Activated CD4-positive, CD25-positive, alpha-beta regulatory T cell treated with anti-CD3 and anti-CD28 coated beads, Interleukin-2, amount 50 U/mL, for 72 hours (primary cell): ENCODE data around the gene GABPA.
A peak's percentile ranks its signal among the peaks of the same experiment; 100 is the strongest.
"Not testable (repeated sequence)": the region's sequence is repeated elsewhere in the genome, so short reads cannot be mapped to it uniquely, and the experiment has no call there.

Experiments
- DNase-seq: peaks from one replicate; pipeline ENCODE4 v3.0.0; 2021

Gene GABPA

GRCh38 chr21:25742900-25743299 is 8.1 kb downstream of the GABPA start:
- DNase-seq, result no peak

GRCh38 chr21:25744854-25745253 is 10.1 kb downstream of the GABPA start:
- no peak for DNase-seq

GRCh38 chr21:25750085-25750484 is 15.3 kb downstream of the GABPA start:
- no peak for DNase-seq

- no peak for DNase-seq
Measured at GRCh38 chr21:25752416-25752815, 17.6 kb downstream of the GABPA start.

- no peak for DNase-seq
Measured at GRCh38 chr21:25756190-25756932, 21.6 kb downstream of the GABPA start.

GRCh38 chr21:25757531-25757930 is 22.8 kb downstream of the GABPA start:
- DNase-seq, result no peak

GRCh38 chr21:25759573-25759972 is 24.8 kb downstream of the GABPA start:
- DNase-seq, result no peak

GRCh38 chr21:25760061-25760460 is 25.3 kb downstream of the GABPA start:
- DNase-seq, result no peak

GRCh38 chr21:25760677-25761076 is 25.9 kb downstream of the GABPA start:
- DNase-seq, result no peak

GRCh38 chr21:25764065-25764464 is 29.3 kb downstream of the GABPA start:
- no peak for DNase-seq

GRCh38 chr21:25767921-25768320 is 33.1 kb downstream of the GABPA start:
- DNase-seq, result no peak

GRCh38 chr21:25772686-25773085 is 37.9 kb downstream of the GABPA start:
- DNase-seq, result no peak

- no peak for DNase-seq
Measured at GRCh38 chr21:25776440-25776839, 41.7 kb downstream of the GABPA start.

- not testable (repeated sequence) for DNase-seq
Measured at GRCh38 chr21:25778126-25778875, 43.5 kb downstream of the GABPA start.

- no peak for DNase-seq
Measured at GRCh38 chr21:25788677-25789076, 53.9 kb downstream of the GABPA start.

- DNase-seq, result no peak
Measured at GRCh38 chr21:25790122-25790877, 55.5 kb downstream of the GABPA start.

GRCh38 chr21:25790878-25791204 is 56.1 kb downstream of the GABPA start:
- DNase-seq, result no peak

- no peak for DNase-seq
Measured at GRCh38 chr21:25791319-25791718, 56.5 kb downstream of the GABPA start.

- peak; percentile 85 for DNase-seq
Measured at GRCh38 chr21:25801217-25802014, 66.6 kb downstream of the GABPA start.

- DNase-seq, result no peak
Measured at GRCh38 chr21:25806060-25806459, 71.3 kb downstream of the GABPA start.

- no peak for DNase-seq
Measured at GRCh38 chr21:25807191-25807590, 72.4 kb downstream of the GABPA start.

- no peak for DNase-seq
Measured at GRCh38 chr21:25809013-25809412, 74.2 kb downstream of the GABPA start.

- no peak for DNase-seq
Measured at GRCh38 chr21:25811186-25811585, 76.4 kb downstream of the GABPA start.
